Mammary epithelial cell (primary cell): ENCODE data around the gene LAMB2.

ENCODE experiments used
- CTCF ChIP-seq, 2 donors: IDR thresholded peaks in 1 of 2; conservative IDR thresholded peaks in 1 of 2; 2 replicates each; pipeline ENCODE4 v1.5.1; 2011 to 2012; ENCODE audit warnings: inconsistent platforms in 2 of 2, low read length in 2 of 2, mild to moderate bottlenecking in 2 of 2, control low read depth in 1 of 2, low read depth in 1 of 2; ENCODE audit not compliant: insufficient read depth in 1 of 2; ENCODE audit errors: extremely low read depth in 1 of 2
- EZH2 ChIP-seq: IDR thresholded peaks from 2 replicates; pipeline ENCODE4 v1.6.1; 2012; ENCODE audit warnings: low read length, inconsistent platforms, borderline replicate concordance

- TF ChIP-seq CTCF (conservative IDR thresholded peaks at IDR 0.05 in 1 of 2, IDR thresholded peaks at IDR 0.05 in 1 of 2; ENCODE audit: extremely low read depth in 1 of 2, insufficient read depth in 1 of 2, low read depth in 1 of 2, low read length in 2 of 2) (no peak), EZH2 (no peak)
Observed at GRCh38 chr3:49119036-49119435, 13.8 kb downstream of the LAMB2 start.
